Measurements from ENCODE around the gene RER1. TPM values are rescaled to one million over a fixed set of nuclear protein-coding genes. Genes with fewer than 3 reads are reported as not detected.

The RER1 gene
- polyA plus RNA-seq, 1 experiment = 255 TPM

DNA sequence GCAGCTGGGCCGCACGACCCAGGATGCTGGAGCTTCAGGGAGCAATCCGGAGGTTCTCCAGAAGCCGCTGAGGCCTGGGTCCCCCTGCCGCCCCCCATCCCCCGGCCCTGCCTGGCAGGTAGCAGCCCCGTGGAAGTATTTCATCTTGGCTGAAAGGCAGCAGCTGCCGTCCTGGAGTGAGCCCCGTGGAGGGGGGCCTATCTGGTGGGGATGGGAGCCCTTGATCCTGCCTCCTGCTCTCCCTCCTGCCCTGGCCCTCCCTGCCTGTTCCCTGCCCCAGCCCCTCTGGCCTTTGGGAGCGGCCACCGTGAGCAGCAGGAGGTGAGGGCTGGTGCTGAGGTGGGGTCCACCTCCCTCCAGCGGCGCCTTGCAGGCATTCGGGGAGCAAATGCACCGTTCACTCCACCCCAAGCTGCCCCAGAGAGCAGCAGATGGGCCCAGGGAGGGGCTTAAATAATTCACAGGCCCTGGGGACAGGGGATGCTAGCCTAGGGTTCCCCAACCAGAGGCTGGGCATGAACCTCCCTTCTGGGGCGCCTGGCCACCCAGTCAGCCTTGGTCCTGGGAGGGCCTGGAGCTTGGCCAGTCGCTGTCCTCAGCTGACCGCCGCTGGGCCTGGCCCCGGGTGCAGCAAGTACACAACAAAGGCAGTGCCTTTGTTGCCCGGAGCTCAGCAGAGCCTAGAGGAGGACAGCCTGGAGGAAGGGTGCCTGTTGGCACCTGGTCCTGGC, 60.7 kb downstream of the RER1 start:
- ChIA-PET POLR2A (no interaction called here), CTCF (interaction anchor here (0.6 kb wide), 1 partner anchor 49 kb away, joined by 4 read pairs; no protein-coding TSS in a partner anchor)
- H3K36me3 ChIP-seq (ENCODE audit: control insufficient read depth, insufficient read depth, low read length) = no peaks in the 10 kb centered on the region
- H3K27me3 ChIP-seq (ENCODE audit: control insufficient read depth, insufficient read depth, low read length) = no peaks in the 10 kb centered on the region
- TF ChIP-seq, protein P1, sequence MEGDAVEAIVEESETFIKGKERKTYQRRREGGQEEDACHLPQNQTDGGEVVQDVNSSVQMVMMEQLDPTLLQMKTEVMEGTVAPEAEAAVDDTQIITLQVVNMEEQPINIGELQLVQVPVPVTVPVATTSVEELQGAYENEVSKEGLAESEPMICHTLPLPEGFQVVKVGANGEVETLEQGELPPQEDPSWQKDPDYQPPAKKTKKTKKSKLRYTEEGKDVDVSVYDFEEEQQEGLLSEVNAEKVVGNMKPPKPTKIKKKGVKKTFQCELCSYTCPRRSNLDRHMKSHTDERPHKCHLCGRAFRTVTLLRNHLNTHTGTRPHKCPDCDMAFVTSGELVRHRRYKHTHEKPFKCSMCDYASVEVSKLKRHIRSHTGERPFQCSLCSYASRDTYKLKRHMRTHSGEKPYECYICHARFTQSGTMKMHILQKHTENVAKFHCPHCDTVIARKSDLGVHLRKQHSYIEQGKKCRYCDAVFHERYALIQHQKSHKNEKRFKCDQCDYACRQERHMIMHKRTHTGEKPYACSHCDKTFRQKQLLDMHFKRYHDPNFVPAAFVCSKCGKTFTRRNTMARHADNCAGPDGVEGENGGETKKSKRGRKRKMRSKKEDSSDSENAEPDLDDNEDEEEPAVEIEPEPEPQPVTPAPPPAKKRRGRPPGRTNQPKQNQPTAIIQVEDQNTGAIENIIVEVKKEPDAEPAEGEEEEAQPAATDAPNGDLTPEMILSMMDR (IDR thresholded peaks at IDR 0.05; ENCODE audit: insufficient read depth, low read depth, low read length) = no peak
- DNase-seq (ENCODE audit: low read depth) = no peak
- H3K4me3 ChIP-seq (ENCODE audit: low read depth, low read length) = no peak overlapping the region

- Histone ChIP-seq H3K4me3 (ENCODE audit: low read depth, low read length) (no peak overlapping the region), H3K36me3 (ENCODE audit: control insufficient read depth, insufficient read depth, low read length) (no peaks in the 10 kb centered on the region), H3K27me3 (ENCODE audit: control insufficient read depth, insufficient read depth, low read length) (no peaks in the 10 kb centered on the region)
- CTCF ChIA-PET = no interaction called here
- no peak for DNase-seq (ENCODE audit: low read depth)
- POLR2A ChIA-PET = no interaction called here
- TF ChIP-seq, protein P1 (IDR thresholded peaks at IDR 0.05; ENCODE audit: insufficient read depth, low read depth, low read length) = no peak
These were observed 61.3 kb downstream of the RER1 start for GRCh38 chr1:2452932-2453315.

DNA sequence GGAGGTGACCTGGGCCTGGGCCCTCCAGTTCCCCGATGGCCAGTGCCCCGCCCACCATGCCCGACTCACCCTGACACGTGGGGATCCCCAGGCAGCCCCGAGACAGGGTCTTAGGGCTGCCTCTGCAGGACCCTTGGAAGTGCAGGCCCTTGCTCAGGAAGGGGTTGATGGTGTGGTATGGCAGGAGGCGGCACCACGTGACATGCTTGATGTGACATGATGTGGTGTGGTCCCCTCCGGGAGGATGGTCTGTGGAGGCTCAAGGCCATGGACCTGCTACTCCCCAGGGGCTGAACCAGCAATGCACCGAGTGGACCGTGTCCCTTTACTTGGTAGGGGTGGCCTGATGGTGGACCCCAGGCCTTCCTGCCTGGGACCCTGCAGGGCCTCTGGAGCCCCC, 62.6 kb downstream of the RER1 start:
- Histone ChIP-seq H3K27me3 (ENCODE audit: control insufficient read depth, insufficient read depth, low read length) (no peaks in the 10 kb centered on the region), H3K36me3 (ENCODE audit: control insufficient read depth, insufficient read depth, low read length) (no peaks in the 10 kb centered on the region), H3K4me3 (ENCODE audit: low read depth, low read length) (no peak overlapping the region)
- ChIA-PET POLR2A (no interaction called here), CTCF (no interaction called here)
- TF ChIP-seq, protein P1 (IDR thresholded peaks at IDR 0.05; ENCODE audit: insufficient read depth, low read depth, low read length) = no peak
- no peak for DNase-seq (ENCODE audit: low read depth)

Other genes starting within 250 kb of the RER1 start
- 11.9 and 18.7 TPM in 2 replicates for gene FAAP20, start 197.1 kb upstream of the RER1 start, polyA plus RNA-seq (2011; rRNA removed)
- gene SKI, start 163.5 kb upstream of the RER1 start, polyA plus RNA-seq (2011; rRNA removed) = 5.1 and 6.3 TPM in 2 replicates
- 3.7 and 4.3 TPM in 2 replicates for gene MORN1, start 287 bp upstream of the RER1 start, polyA plus RNA-seq (2011; rRNA removed)
- 17.4 and 23.6 TPM in 2 replicates for gene PEX10, start 20.7 kb downstream of the RER1 start, polyA plus RNA-seq (2011; rRNA removed)
- gene PLCH2, start 84.4 kb downstream of the RER1 start, polyA plus RNA-seq (2011; rRNA removed) = 0.06 TPM in 2 replicates
- 13.3 and 17.1 TPM in 2 replicates for gene PANK4, start 134.8 kb downstream of the RER1 start, polyA plus RNA-seq (2011; rRNA removed)
- not detected in 2 replicates for gene HES5, start 138.4 kb downstream of the RER1 start, polyA plus RNA-seq (2011; rRNA removed)
- gene TNFRSF14, start 164.5 kb downstream of the RER1 start, polyA plus RNA-seq (2011; rRNA removed) = 11.8 and 19.3 TPM in 2 replicates
- gene PRXL2B, start 194.9 kb downstream of the RER1 start, polyA plus RNA-seq (2011; rRNA removed) = 9.8 and 16.1 TPM in 2 replicates
- 0.17 TPM in 1 of 2 replicates, not detected in the other for gene MMEL1, start 241.2 kb downstream of the RER1 start, polyA plus RNA-seq (2011; rRNA removed)

Measured in BJ (cell line).